MM.1S (cell line): ENCODE data around the gene LRIG2.
A peak's percentile ranks its signal among the peaks of the same experiment; 100 is the strongest.

Source experiments
- DNase-seq: peaks from one replicate; pipeline ENCODE4 v3.0.0-alpha.2; 2015
- H2AFZ ChIP-seq: fragments of 300-600 bp; sonication (generic); 2 replicates; pipeline ENCODE4 v1.6.0; 2016; ENCODE audit warnings: antibody characterized with exemption, low read length
- H3F3A ChIP-seq: fragments of 300-600 bp; sonication (generic); 2 replicates; pipeline ENCODE4 v1.6.1; 2016; ENCODE audit warnings: mild to moderate bottlenecking, antibody characterized with exemption, low read length, moderate library complexity, mixed read lengths; ENCODE audit not compliant: insufficient read depth
- H3K27ac ChIP-seq: fragments of 300-600 bp; sonication (generic); 2 replicates; pipeline ENCODE4 v1.5.1; 2016; ENCODE audit warnings: mild to moderate bottlenecking, low read length
- H3K27me3 ChIP-seq: fragments of 300-600 bp; sonication (generic); replicated peaks from 2 replicates; pipeline ENCODE4 v1.6.0; 2016; ENCODE audit warnings: low read length; ENCODE audit not compliant: insufficient read depth
- H3K36me3 ChIP-seq: fragments of 300-600 bp; sonication (generic); replicated peaks from 2 replicates; pipeline ENCODE4 v1.6.1; 2016; ENCODE audit warnings: mild to moderate bottlenecking, low read length, mixed read lengths; ENCODE audit not compliant: insufficient read depth
- H3K4me1 ChIP-seq: fragments of 300-600 bp; sonication (generic); 2 replicates; pipeline ENCODE4 v1.6.1; 2016; ENCODE audit warnings: low read length, mixed read lengths
- H3K4me2 ChIP-seq: fragments of 300-600 bp; sonication (generic); 2 replicates; pipeline ENCODE4 v1.6.0; 2016; ENCODE audit warnings: low read depth, low read length
- H3K4me3 ChIP-seq: fragments of 300-600 bp; sonication (generic); 2 replicates; pipeline ENCODE4 v1.5.1; 2016; ENCODE audit warnings: low read length, mixed read lengths
- H3K79me2 ChIP-seq: fragments of 300-600 bp; sonication (generic); 2 replicates; pipeline ENCODE4 v1.6.1; 2016; ENCODE audit warnings: mixed run types, low read length, mixed read lengths
- H3K9ac ChIP-seq: fragments of 300-600 bp; sonication (generic); 2 replicates; pipeline ENCODE4 v1.6.1; 2016; ENCODE audit warnings: low read length, mixed read lengths
- H3K9me2 ChIP-seq: fragments of 300-600 bp; sonication (generic); replicated peaks from 2 replicates; pipeline ENCODE4 v1.6.1; 2016; ENCODE audit warnings: mild to moderate bottlenecking, low read length, mixed read lengths; ENCODE audit not compliant: insufficient read depth
- H3K9me3 ChIP-seq: fragments of 300-600 bp; sonication (generic); replicated peaks from 2 replicates; pipeline ENCODE4 v1.6.1; 2016; ENCODE audit warnings: mild to moderate bottlenecking, low read length, mixed read lengths; ENCODE audit not compliant: insufficient read depth
- H4K20me1 ChIP-seq: fragments of 300-600 bp; sonication (generic); 2 replicates; pipeline ENCODE4 v1.6.1; 2016; ENCODE audit warnings: mild to moderate bottlenecking, low read length, moderate library complexity, mixed read lengths; ENCODE audit not compliant: insufficient read depth
- EZH2 ChIP-seq: fragments of 300-600 bp; sonication (generic); optimal IDR thresholded peaks from 2 replicates; pipeline ENCODE3; 2017; ENCODE audit warnings: low read depth, mild to moderate bottlenecking, antibody characterized with exemption, low read length, mixed read lengths
- EZH2phosphoT487 ChIP-seq: fragments of 300-600 bp; sonication (generic); IDR thresholded peaks from 2 replicates; pipeline ENCODE4 v1.6.1; 2018; ENCODE audit warnings: antibody characterized with exemption, low read length
- TF ChIP-seq, protein P1 (sequence below): fragments of 300-600 bp; sonication (generic); IDR thresholded peaks from 2 replicates; pipeline ENCODE4 v1.5.1; 2016; ENCODE audit warnings: antibody characterized with exemption, low read length, mixed read lengths

LRIG2 gene

DNA sequence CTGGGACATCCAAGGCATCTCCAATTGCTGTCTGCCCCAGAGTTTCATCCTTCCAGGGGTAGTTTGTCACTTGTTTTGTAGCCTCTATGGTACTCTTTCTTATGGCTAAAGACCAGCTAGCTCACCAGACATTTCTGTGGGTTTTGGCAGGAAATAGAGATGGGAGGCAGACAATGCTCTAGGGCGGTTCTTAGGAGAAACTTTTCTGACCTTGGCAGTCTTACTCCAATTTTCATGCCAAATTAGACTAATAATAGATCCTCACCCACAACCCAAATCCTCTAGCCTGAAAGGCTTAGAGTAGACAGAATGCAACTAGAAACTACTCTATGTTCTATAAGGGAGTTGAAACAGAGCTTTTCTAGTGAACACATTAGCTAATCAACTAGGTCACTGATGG is 69.8 kb downstream of the LRIG2 start:
- no peak overlapping the region for H3K9ac ChIP-seq
- H3K9me3 ChIP-seq: no peaks in the 10 kb centered on the region
- H3K79me2 ChIP-seq: no peaks in the 10 kb centered on the region
- no peak overlapping the region for H3K4me3 ChIP-seq
- peak; percentile 64 for DNase-seq
- H3K4me2 ChIP-seq: peak overlapping the region; percentile 54; the same call in 1 of the 2 replicates
- no peak overlapping the region for H2AFZ ChIP-seq
- no peaks in the 10 kb centered on the region for H3K27me3 ChIP-seq
- peaks cover 28% of the 10 kb centered on the region for H3K4me1 ChIP-seq
- H3K9me2 ChIP-seq: no peaks in the 10 kb centered on the region
- H3F3A ChIP-seq: peaks cover 5% of the 10 kb centered on the region
- no peak for TF ChIP-seq EZH2phosphoT487
- TF ChIP-seq EZH2: no peak
- TF ChIP-seq, protein P1, sequence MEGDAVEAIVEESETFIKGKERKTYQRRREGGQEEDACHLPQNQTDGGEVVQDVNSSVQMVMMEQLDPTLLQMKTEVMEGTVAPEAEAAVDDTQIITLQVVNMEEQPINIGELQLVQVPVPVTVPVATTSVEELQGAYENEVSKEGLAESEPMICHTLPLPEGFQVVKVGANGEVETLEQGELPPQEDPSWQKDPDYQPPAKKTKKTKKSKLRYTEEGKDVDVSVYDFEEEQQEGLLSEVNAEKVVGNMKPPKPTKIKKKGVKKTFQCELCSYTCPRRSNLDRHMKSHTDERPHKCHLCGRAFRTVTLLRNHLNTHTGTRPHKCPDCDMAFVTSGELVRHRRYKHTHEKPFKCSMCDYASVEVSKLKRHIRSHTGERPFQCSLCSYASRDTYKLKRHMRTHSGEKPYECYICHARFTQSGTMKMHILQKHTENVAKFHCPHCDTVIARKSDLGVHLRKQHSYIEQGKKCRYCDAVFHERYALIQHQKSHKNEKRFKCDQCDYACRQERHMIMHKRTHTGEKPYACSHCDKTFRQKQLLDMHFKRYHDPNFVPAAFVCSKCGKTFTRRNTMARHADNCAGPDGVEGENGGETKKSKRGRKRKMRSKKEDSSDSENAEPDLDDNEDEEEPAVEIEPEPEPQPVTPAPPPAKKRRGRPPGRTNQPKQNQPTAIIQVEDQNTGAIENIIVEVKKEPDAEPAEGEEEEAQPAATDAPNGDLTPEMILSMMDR: no peak
- H3K36me3 ChIP-seq: no peaks in the 10 kb centered on the region
- H4K20me1 ChIP-seq: no peaks in the 10 kb centered on the region
- H3K27ac ChIP-seq: peak overlapping the region; percentile 65

DNA sequence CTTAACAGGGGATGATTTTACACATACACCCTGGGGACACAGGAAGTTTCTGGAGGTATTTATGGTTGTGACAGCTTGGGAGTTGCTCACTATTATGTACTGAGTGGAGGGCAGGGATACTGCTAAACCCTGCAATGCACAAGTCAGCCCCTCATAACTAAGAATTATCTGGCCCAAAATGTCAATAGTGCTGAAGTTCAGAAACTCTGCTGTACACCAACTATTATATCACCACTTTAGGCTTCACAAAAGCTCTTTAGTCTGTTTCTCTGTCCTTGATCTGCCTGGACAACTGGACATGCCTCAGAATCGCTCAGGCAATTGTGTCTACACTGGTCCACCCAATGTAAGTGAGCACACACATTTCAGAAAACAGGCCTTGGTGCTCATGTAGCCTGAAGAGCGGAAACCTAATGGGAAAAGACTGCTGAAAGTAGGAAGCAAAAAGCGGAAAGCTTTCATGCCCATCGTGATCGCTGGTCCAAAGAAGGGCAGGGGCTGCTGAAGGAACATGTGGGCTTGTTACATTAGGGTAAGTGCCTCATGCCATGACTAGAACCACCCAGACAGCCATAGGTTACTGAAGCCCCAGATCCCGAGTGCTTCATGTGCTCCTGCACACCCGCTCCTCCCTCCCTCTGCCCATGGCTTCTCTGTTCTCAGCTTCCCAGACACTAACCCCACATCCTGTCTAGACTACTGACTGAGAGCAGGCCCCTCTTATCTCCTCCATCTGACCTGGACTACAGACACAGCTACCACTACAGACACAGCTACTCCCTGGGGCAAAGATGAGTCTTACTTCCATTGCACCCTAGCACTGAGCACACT is 73.5 kb downstream of the LRIG2 start:
- H3K9me3 ChIP-seq: no peaks in the 10 kb centered on the region
- H3K79me2 ChIP-seq: no peaks in the 10 kb centered on the region
- no peaks in the 10 kb centered on the region for H4K20me1 ChIP-seq
- H3K9me2 ChIP-seq: no peaks in the 10 kb centered on the region
- peaks cover 28% of the 10 kb centered on the region for H3K4me1 ChIP-seq
- H3K4me2 ChIP-seq: no peak overlapping the region
- H3K27me3 ChIP-seq: no peaks in the 10 kb centered on the region
- H3K9ac ChIP-seq: no peak overlapping the region
- no peak overlapping the region for H2AFZ ChIP-seq
- no peak overlapping the region for H3K4me3 ChIP-seq
- no peak for DNase-seq
- H3K36me3 ChIP-seq: no peaks in the 10 kb centered on the region
- peaks cover 7% of the 10 kb centered on the region for H3F3A ChIP-seq
- TF ChIP-seq, protein P1: no peak
- no peak for TF ChIP-seq EZH2
- no peak for TF ChIP-seq EZH2phosphoT487
- no peak overlapping the region for H3K27ac ChIP-seq

GRCh38 chr1:113147073-113147625 is 74.2 kb downstream of the LRIG2 start:
- peaks cover 21% of the 10 kb centered on the region for H3K4me1 ChIP-seq
- no peaks in the 10 kb centered on the region for H3K27me3 ChIP-seq
- H3K4me3 ChIP-seq: no peak overlapping the region
- DNase-seq: no peak
- no peak overlapping the region for H3K4me2 ChIP-seq
- no peaks in the 10 kb centered on the region for H3K9me3 ChIP-seq
- no peak overlapping the region for H3K27ac ChIP-seq
- no peaks in the 10 kb centered on the region for H3K79me2 ChIP-seq
- H3K9me2 ChIP-seq: no peaks in the 10 kb centered on the region
- no peaks in the 10 kb centered on the region for H3K36me3 ChIP-seq
- H3K9ac ChIP-seq: no peak overlapping the region
- TF ChIP-seq EZH2phosphoT487 (no peak), EZH2 (no peak)
- TF ChIP-seq, protein P1: no peak
- H3F3A ChIP-seq: peaks cover 7% of the 10 kb centered on the region
- H2AFZ ChIP-seq: no peak overlapping the region
- H4K20me1 ChIP-seq: no peaks in the 10 kb centered on the region
